ENCODE measurements around the gene PALMD. TPM values are rescaled to one million over a fixed set of nuclear protein-coding genes. Genes with fewer than 3 reads are reported as not detected.
A peak's percentile ranks its signal among the peaks of the same experiment; 100 is the strongest.

PALMD gene
- total and polyA plus RNA-seq, 2 experiments from 2014 or later: 0.63 to 0.94 TPM

- DNase-seq (ENCODE audit: low read depth in 1 of 2, low spot score in 1 of 2): no peak
- H3K9me3 ChIP-seq (ENCODE audit: low read depth): no peaks in the 10 kb centered on the region
- H3K27me3 ChIP-seq: no peaks in the 10 kb centered on the region
- H3K27ac ChIP-seq: no peak overlapping the region
- no peak overlapping the region for H3K4me3 ChIP-seq
- no peak for TF ChIP-seq CTCF (IDR thresholded peaks at IDR 0.05; ENCODE audit: low read depth, low read length)
- no peaks in the 10 kb centered on the region for H3K36me3 ChIP-seq
- no peaks in the 10 kb centered on the region for H3K4me1 ChIP-seq (ENCODE audit: low read depth)
Observed at GRCh38 chr1:99702221-99702620, 56.3 kb downstream of the PALMD start.

- H3K36me3 ChIP-seq: no peaks in the 10 kb centered on the region
- TF ChIP-seq CTCF (IDR thresholded peaks at IDR 0.05; ENCODE audit: low read depth, low read length): no peak
- no peaks in the 10 kb centered on the region for H3K4me1 ChIP-seq (ENCODE audit: low read depth)
- no peaks in the 10 kb centered on the region for H3K9me3 ChIP-seq (ENCODE audit: low read depth)
- H3K4me3 ChIP-seq: no peak overlapping the region
- H3K27me3 ChIP-seq: no peaks in the 10 kb centered on the region
- H3K27ac ChIP-seq: no peak overlapping the region
- no peak for DNase-seq (ENCODE audit: low read depth in 1 of 2, low spot score in 1 of 2)
Observed at GRCh38 chr1:99704356-99704816, 58.5 kb downstream of the PALMD start.

DNA sequence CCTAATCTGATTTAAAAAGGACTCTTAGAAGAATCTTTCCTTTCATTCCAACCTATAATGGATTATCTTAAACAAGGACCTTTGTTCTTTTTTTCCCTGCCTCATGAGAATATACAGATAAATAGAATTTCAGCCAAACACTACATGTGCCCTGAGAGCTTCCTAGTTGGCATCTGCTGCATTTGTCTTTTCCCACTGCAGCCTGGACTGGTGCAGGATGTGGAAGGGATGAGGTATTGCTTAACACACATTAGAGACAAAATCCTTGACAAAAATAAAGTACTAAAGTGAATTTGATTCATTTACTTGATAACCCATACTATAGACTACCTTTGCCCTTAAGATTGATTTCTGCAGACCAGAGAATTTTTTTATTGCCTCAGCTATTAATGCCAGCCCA, 59.5 kb downstream of the PALMD start:
- TF ChIP-seq CTCF (IDR thresholded peaks at IDR 0.05; ENCODE audit: low read depth, low read length): no peak
- DNase-seq (ENCODE audit: low read depth in 1 of 2, low spot score in 1 of 2): no peak
- H3K9me3 ChIP-seq (ENCODE audit: low read depth): no peaks in the 10 kb centered on the region
- H3K4me1 ChIP-seq (ENCODE audit: low read depth): no peaks in the 10 kb centered on the region
- H3K27me3 ChIP-seq: no peaks in the 10 kb centered on the region
- no peaks in the 10 kb centered on the region for H3K36me3 ChIP-seq
- no peak overlapping the region for H3K4me3 ChIP-seq
- no peak overlapping the region for H3K27ac ChIP-seq

- H3K27ac ChIP-seq: no peak overlapping the region
- peak; percentile 81 for TF ChIP-seq CTCF (IDR thresholded peaks at IDR 0.05; ENCODE audit: low read depth, low read length)
- peak; percentile 78 to 81 for DNase-seq (ENCODE audit: low read depth in 1 of 2, low spot score in 1 of 2)
- H3K4me3 ChIP-seq: no peak overlapping the region
- H3K4me1 ChIP-seq (ENCODE audit: low read depth): no peaks in the 10 kb centered on the region
- H3K27me3 ChIP-seq: no peaks in the 10 kb centered on the region
- H3K36me3 ChIP-seq: no peaks in the 10 kb centered on the region
- H3K9me3 ChIP-seq (ENCODE audit: low read depth): no peaks in the 10 kb centered on the region
Observed at GRCh38 chr1:99707535-99708142, 61.7 kb downstream of the PALMD start.

- H3K27me3 ChIP-seq: no peaks in the 10 kb centered on the region
- no peaks in the 10 kb centered on the region for H3K36me3 ChIP-seq
Observed at GRCh38 chr1:99710994-99711393, 65.1 kb downstream of the PALMD start.

More at GRCh38 chr1:99710994-99711393, 65.1 kb downstream of the PALMD start:
- TF ChIP-seq CTCF (IDR thresholded peaks at IDR 0.05; ENCODE audit: low read depth, low read length): no peak
- no peaks in the 10 kb centered on the region for H3K4me1 ChIP-seq (ENCODE audit: low read depth)
- H3K9me3 ChIP-seq (ENCODE audit: low read depth): no peaks in the 10 kb centered on the region
- no peak overlapping the region for H3K27ac ChIP-seq
- DNase-seq (ENCODE audit: low read depth in 1 of 2, low spot score in 1 of 2): no peak
- no peak overlapping the region for H3K4me3 ChIP-seq

Measured in cardiac muscle cell (in vitro differentiated cells and primary cell).